Ascending aorta (tissue), 2 donors: ENCODE measurements around the gene ZSCAN1. TPM values are rescaled to one million over a fixed set of nuclear protein-coding genes. Genes with fewer than 3 reads are reported as not detected.

Experiments
- DNase-seq, 2 donors: peaks; one replicate each; pipeline ENCODE4 v3.0.0-alpha.2; 2019; ENCODE audit warnings: low spot score in 2 of 2
- H3K27ac ChIP-seq, 2 donors: fragments of 200-600 bp; sonication (generic); one replicate each; pipeline ENCODE4 v1.5.1; 2016 to 2017; ENCODE audit warnings: mild to moderate bottlenecking in 1 of 2
- H3K27me3 ChIP-seq: fragments of 200-600 bp; sonication (generic); one replicate; pipeline ENCODE4 v1.5.1; 2017
- H3K36me3 ChIP-seq, 2 donors: fragments of 200-600 bp; sonication (generic); one replicate each; pipeline ENCODE4 v1.5.1; 2016
- H3K4me1 ChIP-seq, 2 donors: fragments of 200-600 bp; sonication (generic); one replicate each; pipeline ENCODE4 v1.5.1; 2016 to 2017; ENCODE audit warnings: mild to moderate bottlenecking in 1 of 2
- H3K4me3 ChIP-seq, 2 donors: fragments of 200-600 bp; sonication (generic); one replicate each; pipeline ENCODE4 v1.5.1; 2016 to 2017; ENCODE audit warnings: mild to moderate bottlenecking in 1 of 2
- H3K9me3 ChIP-seq, 2 donors: fragments of 200-600 bp; sonication (generic); one replicate each; pipeline ENCODE4 v1.5.1; 2016
- CTCF ChIP-seq, 3 experiments: fragments of 200-600 bp in 2 of 3; fragments of 450-650 bp in 1 of 3; sonication (generic) in 2 of 3; IDR thresholded peaks; one replicate each; pipeline ENCODE4 v1.5.1; 2016 to 2019; ENCODE audit warnings: antibody characterized with exemption in 3 of 3, mild to moderate bottlenecking in 1 of 3, moderate library complexity in 1 of 3
- intact Hi-C: fragments of 100-400 bp; cut with DNase I; formaldehyde crosslinking; loops from one replicate; pipeline ENCODE4 v1.15.1; 2023
- total RNA-seq: library from RNA; depleted of rRNA; stranded (reverse); fragments of >200 nt; gene quantifications from one replicate; pipeline ENCODE4 v1.1.0, GENCODE V29; 2016

The ZSCAN1 gene
- total RNA-seq, 1 donor from 2014 or later: not detected

GRCh38 chr19:58034477-58034793 is 610 bp downstream of the ZSCAN1 start:
- no peak for DNase-seq
- intact Hi-C loops: no loop called here
- H3K36me3 ChIP-seq: no peaks in the 10 kb centered on the region
- H3K4me1 ChIP-seq: no peaks in the 10 kb centered on the region
- TF ChIP-seq CTCF (IDR thresholded peaks at IDR 0.05): no peak
- peaks cover 0 to 39% of the 10 kb centered on the region in 2 donors for H3K9me3 ChIP-seq
- peak overlapping the region; percentile 50 to 53 for H3K4me3 ChIP-seq
- no peak overlapping the region for H3K27ac ChIP-seq
- H3K27me3 ChIP-seq: peaks cover 5% of the 10 kb centered on the region

- peaks cover 13 to 47% of the 10 kb centered on the region in 2 donors for H3K9me3 ChIP-seq
- intact Hi-C loops: no loop called here
- no peaks in the 10 kb centered on the region for H3K36me3 ChIP-seq
- H3K27me3 ChIP-seq: peaks cover 5% of the 10 kb centered on the region
- H3K4me3 ChIP-seq: no peak overlapping the region
- no peaks in the 10 kb centered on the region for H3K4me1 ChIP-seq
- no peak for DNase-seq
- TF ChIP-seq CTCF (IDR thresholded peaks at IDR 0.05): no peak
- H3K27ac ChIP-seq: no peak overlapping the region
These were observed 2.0 kb downstream of the ZSCAN1 start for GRCh38 chr19:58035863-58036262.

- Histone ChIP-seq H3K27me3 (peaks cover 5% of the 10 kb centered on the region), H3K4me3 (no peak overlapping the region), H3K4me1 (no peaks in the 10 kb centered on the region), H3K9me3 (peaks cover 22 to 54% of the 10 kb centered on the region in 2 donors), H3K36me3 (no peaks in the 10 kb centered on the region), H3K27ac (no peak overlapping the region)
- no peak for DNase-seq
- no peak for TF ChIP-seq CTCF (IDR thresholded peaks at IDR 0.05)
- intact Hi-C loops: no loop called here
These were observed 4.3 kb downstream of the ZSCAN1 start for GRCh38 chr19:58037927-58038687.

GRCh38 chr19:58038688-58039204 is 4.9 kb downstream of the ZSCAN1 start:
- peaks cover 5% of the 10 kb centered on the region for H3K27me3 ChIP-seq
- H3K4me1 ChIP-seq: no peaks in the 10 kb centered on the region
- intact Hi-C loops: no loop called here
- no peaks in the 10 kb centered on the region for H3K36me3 ChIP-seq
- no peak for TF ChIP-seq CTCF (IDR thresholded peaks at IDR 0.05)
- no peak for DNase-seq
- H3K27ac ChIP-seq: no peak overlapping the region
- H3K9me3 ChIP-seq: peaks cover 22 to 56% of the 10 kb centered on the region in 2 donors
- no peak overlapping the region for H3K4me3 ChIP-seq

- Histone ChIP-seq H3K27ac (no peak overlapping the region), H3K9me3 (peaks cover 40 to 72% of the 10 kb centered on the region in 2 donors), H3K4me3 (no peak overlapping the region), H3K36me3 (no peaks in the 10 kb centered on the region), H3K4me1 (no peaks in the 10 kb centered on the region), H3K27me3 (peaks cover 5% of the 10 kb centered on the region)
- TF ChIP-seq CTCF (IDR thresholded peaks at IDR 0.05): no peak
- no peak for DNase-seq
- intact Hi-C loops: no loop called here
These were observed 7.1 kb downstream of the ZSCAN1 start for GRCh38 chr19:58040751-58041525.
